ENCODE measurements around the gene MISP. TPM values are rescaled to one million over a fixed set of nuclear protein-coding genes. Genes with fewer than 3 reads are reported as not detected.

The MISP gene
- total and polyA plus RNA-seq, 10 of the 15 experiments (the other 5 are each of a cell fraction or from before 2014, with no cell fraction given), result not detected

DNA sequence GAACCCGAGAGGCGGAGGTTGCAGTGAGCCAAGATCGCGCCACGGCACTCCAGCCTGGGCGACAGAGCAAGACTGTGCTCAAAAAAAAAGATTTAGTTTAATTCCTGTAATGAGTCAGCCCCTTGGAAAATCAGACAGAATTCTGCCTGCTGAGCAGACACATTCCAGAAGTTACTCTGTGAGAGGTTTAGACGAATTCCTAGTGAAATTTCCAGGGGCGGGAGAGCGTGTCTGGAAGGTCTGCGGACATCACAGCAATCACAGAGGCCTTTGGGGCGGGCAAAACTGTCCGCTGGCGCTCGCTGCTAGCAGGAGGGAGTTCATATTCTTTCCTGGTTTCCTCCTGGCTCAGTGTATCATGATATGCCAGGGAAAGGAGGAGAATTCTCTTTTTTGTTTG is 17.5 kb downstream of the MISP start:
- FAIRE-seq (no peak), ATAC-seq (no peak), DNase-seq (ENCODE audit: low read depth, low spot score) (no peak)
- Histone ChIP-seq H3K79me2 (ENCODE audit: control insufficient read depth, insufficient read depth, low read length) (no peaks in the 10 kb centered on the region), H3K4me2 (ENCODE audit: control insufficient read depth, insufficient read depth) (no peak overlapping the region), H4K20me1 (ENCODE audit: control insufficient read depth, insufficient read depth) (no peaks in the 10 kb centered on the region), H3K27me3 (replicated peaks in 1 of 2; ENCODE audit: control insufficient read depth in 2 of 2, insufficient read depth in 2 of 2, low read length in 1 of 2) (no peaks in the 10 kb centered on the region), H3K27ac (ENCODE audit: control insufficient read depth, insufficient read depth) (no peak overlapping the region), H3K9ac (ENCODE audit: control insufficient read depth, insufficient read depth, low read length) (no peak overlapping the region), H3K4me1 (ENCODE audit: control insufficient read depth, insufficient read depth, low read length) (no peaks in the 10 kb centered on the region), H2AFZ (ENCODE audit: control insufficient read depth, low read depth, low read length) (no peak overlapping the region), H3K9me3 (replicated peaks; ENCODE audit: control insufficient read depth, insufficient read depth, low read length) (no peaks in the 10 kb centered on the region), H3K36me3 (ENCODE audit: control insufficient read depth in 2 of 2, insufficient read depth in 2 of 2, low read length in 1 of 2) (no peaks in the 10 kb centered on the region), H3K4me3 (no peak overlapping the region)
- ChIA-PET RAD21 (ENCODE audit: unreplicated experiment) (interaction anchor here (2.6 kb wide), 1 partner anchor 95 kb away, joined by 10 read pairs; no protein-coding TSS in a partner anchor), CTCF (interaction anchor here (1.5 kb wide), 1 partner anchor 152 kb away, joined by 3 read pairs; no protein-coding TSS in a partner anchor), SMC1A (ENCODE audit: uncharacterized antibody, unreplicated experiment) (interaction anchor here (1.9 kb wide), 1 partner anchor 95 kb away, joined by 6 read pairs; no protein-coding TSS in a partner anchor), POLR2A (no interaction called here)
- in situ Hi-C loops (cut with MboI), result no loop called here
- intact Hi-C loops (cut with micrococcal nuclease; ENCODE audit: unreplicated experiment), result no loop called here
- no peak for TF ChIP-seq POU2F2 (IDR thresholded peaks at IDR 0.05; ENCODE audit: borderline replicate concordance, low read depth, low read length)
- TF ChIP-seq STAT3 (IDR thresholded peaks at IDR 0.05; ENCODE audit: low read depth, low read length), result no peak
- TF ChIP-seq SPI1 (IDR thresholded peaks at IDR 0.05; ENCODE audit: borderline replicate concordance, insufficient read depth, low read depth, low read length), result no peak
- BruUV-seq (replicated peaks), result no TSS peak
- 49% methylated on average over 14 of the region's 14 CpGs for WGBS (ENCODE audit: insufficient coverage, insufficient replicate concordance, low lambda C conversion rate, missing lambda C conversion rate)

- CTCF ChIA-PET, result interaction anchor here (0.5 to 2.4 kb wide), 9 partner anchors 9 to 309 kb away, joined by 3 to 14 read pairs (median 4); partner anchors contain the start of gene WDR18
- Histone ChIP-seq H3K9ac (ENCODE audit: control insufficient read depth, insufficient read depth, low read length) (no peak overlapping the region), H3K9me3 (replicated peaks; ENCODE audit: control insufficient read depth, insufficient read depth, low read length) (no peaks in the 10 kb centered on the region), H3K4me2 (ENCODE audit: control insufficient read depth, insufficient read depth) (no peak overlapping the region), H3K36me3 (ENCODE audit: control insufficient read depth in 2 of 2, insufficient read depth in 2 of 2, low read length in 1 of 2) (no peaks in the 10 kb centered on the region), H3K4me3 (no peak overlapping the region), H3K27ac (ENCODE audit: control insufficient read depth, insufficient read depth) (no peak overlapping the region), H3K27me3 (replicated peaks in 1 of 2; ENCODE audit: control insufficient read depth in 2 of 2, insufficient read depth in 2 of 2, low read length in 1 of 2) (no peaks in the 10 kb centered on the region), H3K79me2 (ENCODE audit: control insufficient read depth, insufficient read depth, low read length) (no peaks in the 10 kb centered on the region), H4K20me1 (ENCODE audit: control insufficient read depth, insufficient read depth) (no peaks in the 10 kb centered on the region), H2AFZ (ENCODE audit: control insufficient read depth, low read depth, low read length) (no peak overlapping the region), H3K4me1 (ENCODE audit: control insufficient read depth, insufficient read depth, low read length) (no peaks in the 10 kb centered on the region)
- POLR2A ChIA-PET, result interaction anchor here (0.6 to 0.7 kb wide), 2 partner anchors 215 to 497 kb away, joined by 3 read pairs; no protein-coding TSS in a partner anchor
- in situ Hi-C loops (cut with MboI), result loop anchor here (5.0 kb wide), 2 partner anchors 153 to 218 kb away; no protein-coding TSS in a partner anchor
- no peak for ATAC-seq
- RAD21 ChIA-PET (ENCODE audit: unreplicated experiment), result interaction anchor here (1.2 to 2.7 kb wide), 4 partner anchors 87 to 215 kb away, joined by 3 to 11 read pairs (median 7); partner anchors contain the start of gene WDR18
- intact Hi-C loops (cut with micrococcal nuclease; ENCODE audit: unreplicated experiment), result loop anchor here (1.0 to 2.0 kb wide), 2 partner anchors 93 to 152 kb away; no protein-coding TSS in a partner anchor
- SMC1A ChIA-PET (ENCODE audit: uncharacterized antibody, unreplicated experiment), result interaction anchor here (1.9 kb wide), 1 partner anchor 94 kb away, joined by 6 read pairs; no protein-coding TSS in a partner anchor
- no peak for TF ChIP-seq TAF1 (IDR thresholded peaks at IDR 0.05; ENCODE audit: borderline replicate concordance, low read depth, low read length)
- TF ChIP-seq, protein P1, sequence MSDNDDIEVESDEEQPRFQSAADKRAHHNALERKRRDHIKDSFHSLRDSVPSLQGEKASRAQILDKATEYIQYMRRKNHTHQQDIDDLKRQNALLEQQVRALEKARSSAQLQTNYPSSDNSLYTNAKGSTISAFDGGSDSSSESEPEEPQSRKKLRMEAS (IDR thresholded peaks at IDR 0.05; ENCODE audit: low read depth, low read length), result no peak
- no peak for TF ChIP-seq MTA2 (IDR thresholded peaks at IDR 0.05; ENCODE audit: low read depth)
- TF ChIP-seq, protein P2, sequence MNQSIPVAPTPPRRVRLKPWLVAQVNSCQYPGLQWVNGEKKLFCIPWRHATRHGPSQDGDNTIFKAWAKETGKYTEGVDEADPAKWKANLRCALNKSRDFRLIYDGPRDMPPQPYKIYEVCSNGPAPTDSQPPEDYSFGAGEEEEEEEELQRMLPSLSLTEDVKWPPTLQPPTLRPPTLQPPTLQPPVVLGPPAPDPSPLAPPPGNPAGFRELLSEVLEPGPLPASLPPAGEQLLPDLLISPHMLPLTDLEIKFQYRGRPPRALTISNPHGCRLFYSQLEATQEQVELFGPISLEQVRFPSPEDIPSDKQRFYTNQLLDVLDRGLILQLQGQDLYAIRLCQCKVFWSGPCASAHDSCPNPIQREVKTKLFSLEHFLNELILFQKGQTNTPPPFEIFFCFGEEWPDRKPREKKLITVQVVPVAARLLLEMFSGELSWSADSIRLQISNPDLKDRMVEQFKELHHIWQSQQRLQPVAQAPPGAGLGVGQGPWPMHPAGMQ (IDR thresholded peaks at IDR 0.05; ENCODE audit: borderline replicate concordance), result no peak
- TF ChIP-seq DPF2 (IDR thresholded peaks at IDR 0.05), result no peak
- no peak for TF ChIP-seq ZSCAN29 (IDR thresholded peaks at IDR 0.05)
- DNase-seq (ENCODE audit: low read depth, low spot score), result no peak
- FAIRE-seq, result no peak
- 18% methylated on average over 6 of the region's 6 CpGs for WGBS (ENCODE audit: insufficient coverage, insufficient replicate concordance, low lambda C conversion rate, missing lambda C conversion rate)
- BruUV-seq (replicated peaks), result no TSS peak
Measured at GRCh38 chr19:769616-770015, 18.7 kb downstream of the MISP start.

Data from GM12878 (cell line).